ENCODE results near the gene RNF115. TPM values are rescaled to one million over a fixed set of nuclear protein-coding genes. Genes with fewer than 3 reads are reported as not detected.

The RNF115 gene
- polyA plus RNA-seq, 3 donors, result 3.5 to 5.4 (median 5.2) TPM

DNA sequence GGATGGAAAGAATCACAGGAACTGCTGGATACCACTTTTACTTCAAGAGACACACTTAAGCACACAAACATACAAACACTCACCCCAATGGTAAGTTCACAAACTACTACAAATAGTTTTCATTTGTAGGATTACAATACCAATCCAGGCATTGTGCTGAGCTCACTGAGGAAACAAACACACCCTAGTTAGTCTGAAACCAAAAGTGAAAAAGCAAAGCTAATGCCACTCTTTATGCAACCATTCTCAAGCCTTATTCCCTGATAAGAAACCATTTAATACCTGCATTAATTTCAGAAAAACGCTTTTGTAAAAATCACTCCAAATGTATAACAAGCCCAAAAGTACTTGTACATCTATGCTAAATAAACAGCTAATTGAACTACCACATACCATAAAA is 38.3 kb downstream of the RNF115 start:
- Histone ChIP-seq H4K20me1 (ENCODE audit: insufficient read depth, low read length) (peaks cover 11% of the 10 kb centered on the region), H3K4me1 (ENCODE audit: control insufficient read depth in 1 of 2, insufficient read depth in 2 of 2, low read length in 2 of 2) (no peaks in the 10 kb centered on the region), H3K27me3 (ENCODE audit: control insufficient read depth in 2 of 2, insufficient read depth in 2 of 2, low read length in 2 of 2) (no peaks in the 10 kb centered on the region), H2AFZ (ENCODE audit: insufficient read depth, low read depth, low read length, poor library complexity, severe bottlenecking) (no peak overlapping the region), H3K9me3 (replicated peaks in 1 of 2; ENCODE audit: control insufficient read depth in 1 of 2, insufficient read depth in 1 of 2, low read length in 2 of 2) (no peaks in the 10 kb centered on the region), H3K4me3 (replicated peaks in 1 of 3; ENCODE audit: low read depth in 2 of 3, low read length in 3 of 3) (no peak overlapping the region), H3K79me2 (ENCODE audit: insufficient read depth, low read length) (no peaks in the 10 kb centered on the region), H3K4me2 (replicated peaks; ENCODE audit: extremely low read depth, low read length, poor library complexity, severe bottlenecking) (no peak overlapping the region), H3K36me3 (replicated peaks in 1 of 2; ENCODE audit: control insufficient read depth in 1 of 2, insufficient read depth in 2 of 2, low read length in 2 of 2) (peaks cover 24 to 68% of the 10 kb centered on the region in 2 donors), H3K27ac (ENCODE audit: low read depth in 1 of 2, low read length in 2 of 2) (peak overlapping the region in 1 of 2 donors; percentile 41), H3K9ac (ENCODE audit: insufficient read depth, low read length, poor library complexity, severe bottlenecking) (no peak overlapping the region)
- Mint-ChIP-seq H3K36me3 (peaks cover 48 to 64% of the 10 kb centered on the region in 2 donors), H3K27me3 (ENCODE audit: low read depth in 3 of 3) (peaks cover 0 to 1% (median 0%) of the 10 kb centered on the region in 3 donors), H3K4me3 (no peak overlapping the region), H3K4me1 (peaks cover 11% of the 10 kb centered on the region), H3K27ac (no peak overlapping the region), H3K9me3 (no peaks in the 10 kb centered on the region)
- intact Hi-C loops (cut with micrococcal nuclease), result no loop called here
- TF ChIP-seq, protein P1, sequence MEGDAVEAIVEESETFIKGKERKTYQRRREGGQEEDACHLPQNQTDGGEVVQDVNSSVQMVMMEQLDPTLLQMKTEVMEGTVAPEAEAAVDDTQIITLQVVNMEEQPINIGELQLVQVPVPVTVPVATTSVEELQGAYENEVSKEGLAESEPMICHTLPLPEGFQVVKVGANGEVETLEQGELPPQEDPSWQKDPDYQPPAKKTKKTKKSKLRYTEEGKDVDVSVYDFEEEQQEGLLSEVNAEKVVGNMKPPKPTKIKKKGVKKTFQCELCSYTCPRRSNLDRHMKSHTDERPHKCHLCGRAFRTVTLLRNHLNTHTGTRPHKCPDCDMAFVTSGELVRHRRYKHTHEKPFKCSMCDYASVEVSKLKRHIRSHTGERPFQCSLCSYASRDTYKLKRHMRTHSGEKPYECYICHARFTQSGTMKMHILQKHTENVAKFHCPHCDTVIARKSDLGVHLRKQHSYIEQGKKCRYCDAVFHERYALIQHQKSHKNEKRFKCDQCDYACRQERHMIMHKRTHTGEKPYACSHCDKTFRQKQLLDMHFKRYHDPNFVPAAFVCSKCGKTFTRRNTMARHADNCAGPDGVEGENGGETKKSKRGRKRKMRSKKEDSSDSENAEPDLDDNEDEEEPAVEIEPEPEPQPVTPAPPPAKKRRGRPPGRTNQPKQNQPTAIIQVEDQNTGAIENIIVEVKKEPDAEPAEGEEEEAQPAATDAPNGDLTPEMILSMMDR (IDR thresholded peaks at IDR 0.05), result no peak
- no peak for DNase-seq
- WGBS (ENCODE audit: insufficient coverage), result 100% methylated on average over 1 of the region's 1 CpG

- no peak for DNase-seq
- Histone ChIP-seq H2AFZ (ENCODE audit: insufficient read depth, low read depth, low read length, poor library complexity, severe bottlenecking) (no peak overlapping the region), H3K9ac (ENCODE audit: insufficient read depth, low read length, poor library complexity, severe bottlenecking) (no peak overlapping the region), H3K4me2 (replicated peaks; ENCODE audit: extremely low read depth, low read length, poor library complexity, severe bottlenecking) (no peak overlapping the region), H4K20me1 (ENCODE audit: insufficient read depth, low read length) (peaks cover 11% of the 10 kb centered on the region), H3K79me2 (ENCODE audit: insufficient read depth, low read length) (no peaks in the 10 kb centered on the region), H3K4me3 (replicated peaks in 1 of 3; ENCODE audit: low read depth in 2 of 3, low read length in 3 of 3) (no peak overlapping the region), H3K9me3 (replicated peaks in 1 of 2; ENCODE audit: control insufficient read depth in 1 of 2, insufficient read depth in 1 of 2, low read length in 2 of 2) (no peaks in the 10 kb centered on the region), H3K27me3 (ENCODE audit: control insufficient read depth in 2 of 2, insufficient read depth in 2 of 2, low read length in 2 of 2) (no peaks in the 10 kb centered on the region), H3K36me3 (replicated peaks in 1 of 2; ENCODE audit: control insufficient read depth in 1 of 2, insufficient read depth in 2 of 2, low read length in 2 of 2) (peaks cover 26 to 76% of the 10 kb centered on the region in 2 donors), H3K4me1 (ENCODE audit: control insufficient read depth in 1 of 2, insufficient read depth in 2 of 2, low read length in 2 of 2) (no peaks in the 10 kb centered on the region), H3K27ac (ENCODE audit: low read depth in 1 of 2, low read length in 2 of 2) (no peak overlapping the region)
- intact Hi-C loops (cut with micrococcal nuclease), result no loop called here
- H3K4me3 Mint-ChIP-seq, result no peak overlapping the region
- peaks cover 11% of the 10 kb centered on the region for H3K4me1 Mint-ChIP-seq
- no peak overlapping the region for H3K27ac Mint-ChIP-seq
- peaks cover 50 to 66% of the 10 kb centered on the region in 2 donors for H3K36me3 Mint-ChIP-seq
- WGBS (ENCODE audit: insufficient coverage), result no CpG with 5 or more reads among the region's 3 CpGs
- peaks cover 0 to 1% (median 0%) of the 10 kb centered on the region in 3 donors for H3K27me3 Mint-ChIP-seq (ENCODE audit: low read depth in 3 of 3)
- no peaks in the 10 kb centered on the region for H3K9me3 Mint-ChIP-seq
- TF ChIP-seq, protein P1 (IDR thresholded peaks at IDR 0.05), result no peak
These were observed 39.5 kb downstream of the RNF115 start for GRCh38 chr1:145784409-145784808.
